SK-N-SH (cell line): ENCODE measurements around the gene RAD51B.

Experiments
- CTCF ChIP-seq: fragments of 200-600 bp; sonication (generic); IDR thresholded peaks from 2 replicates; pipeline ENCODE4 v1.6.1; 2017; ENCODE audit warnings: antibody characterized with exemption, mild to moderate bottlenecking, moderate library complexity
- POLR2AphosphoS5 ChIP-seq: IDR thresholded peaks from 2 replicates; pipeline ENCODE4 v1.6.1; 2012; ENCODE audit warnings: low read depth, low read length
- TCF12 ChIP-seq: IDR thresholded peaks from 2 replicates; pipeline ENCODE4 v1.4.0; 2012

DNA sequence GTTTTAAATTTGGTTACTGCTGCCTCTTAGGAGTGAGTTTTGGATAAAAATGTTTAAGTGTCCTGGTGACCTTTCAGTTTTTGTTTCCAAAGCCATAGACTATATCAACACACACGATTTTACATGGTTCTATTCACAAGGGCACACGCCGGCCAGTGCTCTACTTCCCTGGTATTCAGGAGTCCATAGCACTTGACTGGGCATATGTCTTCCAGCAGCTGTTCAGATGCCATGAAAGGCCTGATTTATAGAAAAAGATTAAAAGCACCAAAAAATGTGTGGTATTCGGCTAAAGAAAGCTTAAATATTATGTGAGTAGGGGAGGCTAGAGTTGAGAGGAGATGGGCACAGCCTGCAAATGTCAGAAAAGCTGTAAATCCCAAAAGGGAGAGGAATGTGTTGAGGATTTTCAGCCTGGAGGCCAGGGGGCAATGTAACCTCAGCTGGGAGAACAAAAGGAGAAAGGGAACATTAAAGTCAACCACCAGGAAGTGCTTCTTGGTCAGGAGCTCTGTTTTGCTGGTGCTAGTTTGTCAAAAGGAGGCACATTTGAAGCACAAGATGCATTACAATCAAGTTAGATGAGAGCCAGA, 478.4 kb downstream of the RAD51B start:
- no peak for TF ChIP-seq POLR2AphosphoS5
- TF ChIP-seq CTCF = peak; percentile 27; the same call in 1 of the 2 replicates
- no peak for TF ChIP-seq TCF12
